ENCODE results near the gene OR52E8.

OR52E8 gene

GRCh38 chr11:5857590-5857989 is at the start of gene OR52E8:
Gene OR52E8 (minus strand): TSS chr11:5857690. CDS start chr11:5857690, 0 bp downstream.
- DNase-seq (ENCODE audit: low read depth in 2 of 2), result no peak

- DNase-seq (ENCODE audit: low read depth in 2 of 2), result no peak
Observed at GRCh38 chr11:5899534-5899933, 42.0 kb upstream of the OR52E8 start.

- DNase-seq (ENCODE audit: low read depth in 2 of 2), result no peak
Observed at GRCh38 chr11:5892908-5893307, 35.4 kb upstream of the OR52E8 start, which contains the start of gene OR52E5. Gene OR52E5 (plus strand): TSS chr11:5893208. CDS start chr11:5900777, 7,569 bp downstream.

- DNase-seq (ENCODE audit: low read depth in 2 of 2), result no peak
Observed at GRCh38 chr11:5891216-5891800, 33.8 kb upstream of the OR52E8 start.

- DNase-seq (ENCODE audit: low read depth in 2 of 2), result no peak
Observed at GRCh38 chr11:5887661-5888060, 30.2 kb upstream of the OR52E8 start.

- no peak for DNase-seq (ENCODE audit: low read depth in 2 of 2)
Observed at GRCh38 chr11:5887172-5887571, 29.7 kb upstream of the OR52E8 start.

GRCh38 chr11:5881756-5882155 is 24.3 kb upstream of the OR52E8 start:
- DNase-seq (ENCODE audit: low read depth in 2 of 2), result no peak

- no peak for DNase-seq (ENCODE audit: low read depth in 2 of 2)
Observed at GRCh38 chr11:5880329-5880728, 22.8 kb upstream of the OR52E8 start, which contains the start of gene OR52E4. Gene OR52E4 (plus strand): TSS chr11:5880629. CDS start chr11:5884293, 3,664 bp downstream.

- no peak for DNase-seq (ENCODE audit: low read depth in 2 of 2)
Observed at GRCh38 chr11:5878564-5878963, 21.1 kb upstream of the OR52E8 start.

GRCh38 chr11:5865826-5866225 is 8.3 kb upstream of the OR52E8 start:
- no peak for DNase-seq (ENCODE audit: low read depth in 2 of 2)

- no peak for DNase-seq (ENCODE audit: low read depth in 2 of 2)
Observed at GRCh38 chr11:5851002-5851401, 6.5 kb downstream of the OR52E8 start.

- DNase-seq (ENCODE audit: low read depth in 2 of 2), result no peak
Observed at GRCh38 chr11:5847711-5848110, 9.8 kb downstream of the OR52E8 start.

GRCh38 chr11:5846701-5847100 is 10.8 kb downstream of the OR52E8 start:
- no peak for DNase-seq (ENCODE audit: low read depth in 2 of 2)

- DNase-seq (ENCODE audit: low read depth in 2 of 2), result no peak
Observed at GRCh38 chr11:5841797-5842196, 15.7 kb downstream of the OR52E8 start, which contains the start of gene OR52E6. Gene OR52E6 (minus strand): TSS chr11:5841897. CDS start chr11:5841897, 0 bp downstream.

GRCh38 chr11:5837695-5838094 is 19.8 kb downstream of the OR52E8 start:
- DNase-seq (ENCODE audit: low read depth in 2 of 2), result no peak

- DNase-seq (ENCODE audit: low read depth in 2 of 2), result no peak
Observed at GRCh38 chr11:5833446-5833845, 24.0 kb downstream of the OR52E8 start.

GRCh38 chr11:5831196-5831829 is 26.2 kb downstream of the OR52E8 start:
- DNase-seq (ENCODE audit: low read depth in 2 of 2), result no peak

- no peak for DNase-seq (ENCODE audit: low read depth in 2 of 2)
Observed at GRCh38 chr11:5818245-5818886, 39.1 kb downstream of the OR52E8 start.

GRCh38 chr11:5815534-5815933 is 42.0 kb downstream of the OR52E8 start:
- DNase-seq (ENCODE audit: low read depth in 2 of 2), result no peak

GRCh38 chr11:5809905-5810795 is 47.3 kb downstream of the OR52E8 start:
- DNase-seq (ENCODE audit: low read depth in 2 of 2), result no peak

- DNase-seq (ENCODE audit: low read depth in 2 of 2), result no peak
Observed at GRCh38 chr11:5809122-5809519, 48.4 kb downstream of the OR52E8 start.
